ENCODE data around the gene ORC5.

DNA sequence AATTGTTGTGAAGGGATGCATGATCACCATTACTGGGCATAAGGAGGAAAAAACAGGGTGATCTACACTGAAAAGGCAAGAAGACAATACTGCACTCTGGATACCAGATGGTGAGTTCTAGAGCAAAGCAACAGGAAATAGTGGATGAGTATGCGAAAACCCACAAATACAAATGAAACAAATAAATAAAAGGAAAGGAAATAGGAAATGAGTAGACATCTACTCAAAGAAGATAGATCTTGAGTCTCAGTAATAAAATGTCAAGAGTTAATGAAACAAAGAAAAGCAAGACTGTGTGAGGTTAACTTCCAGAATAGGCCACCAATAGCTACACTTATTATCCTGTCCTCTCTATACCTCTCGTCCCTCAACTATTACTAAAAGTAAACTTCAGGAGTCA lies 11.7 kb downstream of the ORC5 start:
- no peak for TF ChIP-seq EZH2 (IDR thresholded peaks at IDR 0.05)
- TF ChIP-seq POLR2AphosphoS5 (IDR thresholded peaks at IDR 0.05; ENCODE audit: borderline replicate concordance, low read depth, low read length): no peak
- no peak for TF ChIP-seq FOXP2 (optimal IDR thresholded peaks at IDR 0.05; ENCODE audit: control extremely low read depth, extremely low read length, insufficient read depth)

Data from SK-N-MC (cell line).